Measurements from ENCODE around the gene IRX4.

Gene IRX4

GRCh38 chr5:1890296-1890695, 7.6 kb upstream of the IRX4 start:
- no peak for DNase-seq (ENCODE audit: extremely low read depth, low read depth)
- no peak for TF ChIP-seq CTCF (IDR thresholded peaks at IDR 0.05; ENCODE audit: low read depth, low read length)

GRCh38 chr5:1889321-1890065, 6.8 kb upstream of the IRX4 start:
- no peak for DNase-seq (ENCODE audit: extremely low read depth, low read depth)
- TF ChIP-seq CTCF (IDR thresholded peaks at IDR 0.05; ENCODE audit: low read depth, low read length) = no peak

- DNase-seq (ENCODE audit: extremely low read depth, low read depth) = no peak
- TF ChIP-seq CTCF (IDR thresholded peaks at IDR 0.05; ENCODE audit: low read depth, low read length) = no peak
Observed at GRCh38 chr5:1888541-1889251, 6.0 kb upstream of the IRX4 start.

GRCh38 chr5:1887588-1888360, 5.0 kb upstream of the IRX4 start:
- no peak for DNase-seq (ENCODE audit: extremely low read depth, low read depth)
- TF ChIP-seq CTCF (IDR thresholded peaks at IDR 0.05; ENCODE audit: low read depth, low read length) = no peak

- no peak for DNase-seq (ENCODE audit: extremely low read depth, low read depth)
- TF ChIP-seq CTCF (IDR thresholded peaks at IDR 0.05; ENCODE audit: low read depth, low read length) = no peak
Observed at GRCh38 chr5:1886846-1887587, 4.3 kb upstream of the IRX4 start.

GRCh38 chr5:1885868-1886845, 3.4 kb upstream of the IRX4 start:
- TF ChIP-seq CTCF (IDR thresholded peaks at IDR 0.05; ENCODE audit: low read depth, low read length) = no peak
- no peak for DNase-seq (ENCODE audit: extremely low read depth, low read depth)
